H9 (cell line): ENCODE measurements around the gene VASN. TPM values are rescaled to one million over a fixed set of nuclear protein-coding genes. Genes with fewer than 3 reads are reported as not detected.

Experiments used
- DNase-seq: peaks from one replicate; pipeline ENCODE4 v3.0.0-alpha.2; 2017
- H2AFZ ChIP-seq: one replicate; pipeline ENCODE4 v1.6.1; 2013; ENCODE audit warnings: mild to moderate bottlenecking, low read length, control low read depth, moderate library complexity
- H2AK5ac ChIP-seq: 2 replicates; pipeline ENCODE4 v1.6.1; 2013; ENCODE audit warnings: low read length, control low read depth, mixed read lengths; ENCODE audit not compliant: insufficient read length
- H2BK120ac ChIP-seq: one replicate; pipeline ENCODE4 v1.6.1; 2013; ENCODE audit warnings: low read depth, mild to moderate bottlenecking, low read length, control low read depth, inconsistent platforms; ENCODE audit not compliant: poor library complexity, severe bottlenecking
- H2BK12ac ChIP-seq: 2 replicates; pipeline ENCODE4 v1.6.1; 2013; ENCODE audit warnings: low read length, control low read depth, mixed read lengths, low read depth; ENCODE audit not compliant: insufficient read length
- H2BK15ac ChIP-seq: 2 replicates; pipeline ENCODE4 v1.6.1; 2013; ENCODE audit warnings: low read depth, low read length, control low read depth
- H2BK20ac ChIP-seq: one replicate; pipeline ENCODE4 v1.6.1; 2013; ENCODE audit warnings: low read depth, mild to moderate bottlenecking, low read length, control low read depth, inconsistent platforms; ENCODE audit not compliant: poor library complexity, severe bottlenecking
- H2BK5ac ChIP-seq: 2 replicates; pipeline ENCODE4 v1.6.1; 2013; ENCODE audit warnings: low read length, control low read depth, mixed read lengths; ENCODE audit not compliant: insufficient read length
- H3K14ac ChIP-seq: 2 replicates; pipeline ENCODE4 v1.6.1; 2013; ENCODE audit warnings: low read length, control low read depth; ENCODE audit not compliant: insufficient read depth
- H3K18ac ChIP-seq: 2 replicates; pipeline ENCODE4 v1.6.1; 2013; ENCODE audit warnings: low read depth, mild to moderate bottlenecking, mixed read lengths, low read length, control low read depth; ENCODE audit not compliant: insufficient read length
- H3K23ac ChIP-seq: 2 replicates; pipeline ENCODE4 v1.6.1; 2013; ENCODE audit warnings: low read length, control low read depth, mixed read lengths, low read depth; ENCODE audit not compliant: insufficient read length
- H3K23me2 ChIP-seq: 2 replicates; pipeline ENCODE4 v1.6.1; 2013; ENCODE audit warnings: low read depth, mild to moderate bottlenecking, mixed read lengths, low read length, control low read depth; ENCODE audit not compliant: insufficient read length, poor library complexity, severe bottlenecking
- H3K27ac ChIP-seq: 2 replicates; pipeline ENCODE4 v1.5.1; 2013; ENCODE audit warnings: low read length, control low read depth, mixed read lengths, low read depth; ENCODE audit not compliant: insufficient read length
- H3K27me3 ChIP-seq: 2 replicates; pipeline ENCODE4 v1.6.1; 2013; ENCODE audit warnings: low read length, control low read depth, inconsistent platforms; ENCODE audit not compliant: insufficient read depth
- H3K4ac ChIP-seq: 2 replicates; pipeline ENCODE4 v1.6.1; 2013; ENCODE audit warnings: low read depth, mild to moderate bottlenecking, control low read depth, inconsistent platforms, low read length, moderate library complexity
- H3K4me1 ChIP-seq: 2 replicates; pipeline ENCODE4 v1.6.1; 2013; ENCODE audit warnings: low read length, control low read depth, inconsistent platforms; ENCODE audit not compliant: insufficient read depth
- H3K4me2 ChIP-seq: 2 replicates; pipeline ENCODE4 v1.6.1; 2013; ENCODE audit warnings: low read length, control low read depth, mixed read lengths; ENCODE audit not compliant: insufficient read length, insufficient read depth
- H3K56ac ChIP-seq: 2 replicates; pipeline ENCODE4 v1.6.1; 2013; ENCODE audit warnings: low read depth, mild to moderate bottlenecking, mixed read lengths, low read length, control low read depth; ENCODE audit not compliant: insufficient read length
- H3K79me1 ChIP-seq: 2 replicates; pipeline ENCODE4 v1.6.1; 2013; ENCODE audit warnings: low read depth, mild to moderate bottlenecking, moderate library complexity, low read length, control low read depth, inconsistent platforms; ENCODE audit not compliant: insufficient read depth, poor library complexity, severe bottlenecking
- H3K79me2 ChIP-seq: 2 replicates; pipeline ENCODE4 v1.6.1; 2013; ENCODE audit warnings: low read length, control low read depth, inconsistent platforms; ENCODE audit not compliant: insufficient read depth
- H3K9ac ChIP-seq: 2 replicates; pipeline ENCODE4 v1.6.1; 2013; ENCODE audit warnings: low read length, control low read depth, mixed read lengths; ENCODE audit not compliant: insufficient read length; ENCODE audit errors: extremely low read depth
- H3K9me3 ChIP-seq: one replicate; pipeline ENCODE4 v1.6.1; 2013; ENCODE audit warnings: low read depth, low read length, inconsistent platforms; ENCODE audit not compliant: control insufficient read depth
- H3T11ph ChIP-seq: one replicate; pipeline ENCODE4 v1.6.1; 2013; ENCODE audit warnings: mild to moderate bottlenecking, low read length, control low read depth, inconsistent platforms
- H4K20me1 ChIP-seq: one replicate; pipeline ENCODE4 v1.6.1; 2013; ENCODE audit not compliant: control insufficient read depth, insufficient read length, insufficient read depth
- H4K5ac ChIP-seq: 2 replicates; pipeline ENCODE4 v1.6.1; 2013; ENCODE audit warnings: low read depth, mild to moderate bottlenecking, mixed read lengths, low read length, control low read depth; ENCODE audit not compliant: insufficient read length
- H4K8ac ChIP-seq: replicated peaks from 2 replicates; pipeline ENCODE4 v1.6.1; 2013; ENCODE audit warnings: low read length, control low read depth, mixed read lengths, low read depth; ENCODE audit not compliant: insufficient read length
- H4K91ac ChIP-seq: 2 replicates; pipeline ENCODE4 v1.6.1; 2013; ENCODE audit warnings: low read depth, mild to moderate bottlenecking, moderate library complexity, mixed read lengths, low read length, control low read depth; ENCODE audit not compliant: insufficient read length
- H3K27ac Mint-ChIP-seq, 3 experiments: 2 replicates in 2 of 3; 3 replicates in 1 of 3; pipeline ENCODE4 v1.8.0; 2020 to 2021; ENCODE audit warnings: mixed read lengths in 3 of 3, mild to moderate bottlenecking in 1 of 3, moderate library complexity in 1 of 3
- H3K27me3 Mint-ChIP-seq: 2 replicates; pipeline ENCODE4 v1.8.0; 2021; ENCODE audit warnings: low read depth, mild to moderate bottlenecking, moderate library complexity, mixed read lengths
- H3K36me3 Mint-ChIP-seq, 3 experiments: 2 replicates in 2 of 3; 3 replicates in 1 of 3; pipeline ENCODE4 v1.8.0; 2020 to 2021; ENCODE audit warnings: low read depth in 3 of 3, mixed read lengths in 3 of 3; ENCODE audit not compliant: insufficient read depth in 1 of 3
- H3K4me1 Mint-ChIP-seq, 2 experiments: 2 replicates each; pipeline ENCODE4 v1.8.0; 2020; ENCODE audit warnings: mixed read lengths in 2 of 2
- H3K4me3 Mint-ChIP-seq, 2 experiments: 2 replicates in 1 of 2; 3 replicates in 1 of 2; pipeline ENCODE4 v1.8.0; 2020 to 2021; ENCODE audit warnings: mild to moderate bottlenecking in 2 of 2, mixed read lengths in 2 of 2, moderate library complexity in 1 of 2
- H3K9me3 Mint-ChIP-seq, 2 experiments: 2 replicates in 1 of 2; 3 replicates in 1 of 2; pipeline ENCODE4 v1.8.0; 2020; ENCODE audit warnings: mild to moderate bottlenecking in 2 of 2, mixed read lengths in 2 of 2, moderate library complexity in 1 of 2
- WGBS: extraction: QIAGEN DNeasy Blood & Tissue Kit; methylation state at CpG from one replicate; pipeline ENCODE4 v1.1.7; 2013; ENCODE audit warnings: missing lambda C conversion rate, low lambda C conversion rate, mixed read lengths; ENCODE audit not compliant: insufficient read length; ENCODE audit errors: extremely low coverage; 5-methylcytosine and 5-hydroxymethylcytosine counted together
- total RNA-seq: library from RNA; stranded (reverse); gene quantifications from 2 replicates; pipeline ENCODE4 v1.2.1, GENCODE V29; 2021
- TF ChIP-seq, protein P1 (sequence below): fragments of 200-600 bp; sonication (generic); conservative IDR thresholded peaks from 3 replicates; pipeline ENCODE4 v1.8.0; 2021; ENCODE audit warnings: antibody characterized with exemption, mild to moderate bottlenecking

Gene VASN
- total RNA-seq, 1 experiment from 2014 or later: 11.0 TPM

- H2BK12ac ChIP-seq: peak overlapping the region; percentile 59
- DNase-seq: peak; percentile 94
- no peak overlapping the region for H2AFZ ChIP-seq
- peak overlapping the region; percentile 93 for H2BK120ac ChIP-seq
- peak overlapping the region; percentile 11 for H3K4me2 ChIP-seq
- Mint-ChIP-seq H3K9me3 (no peaks in the 10 kb centered on the region), H3K27ac (peak overlapping the region; percentile 97 to 99 (median 98)), H3K36me3 (peaks cover 4 to 6% (median 5%) of the 10 kb centered on the region in 3 experiments; a peak in 3 of 7 replicates), H3K4me3 (peak overlapping the region; percentile 32 to 56), H3K4me1 (peaks cover 41 to 50% of the 10 kb centered on the region in 2 experiments), H3K27me3 (no peaks in the 10 kb centered on the region)
- no peaks in the 10 kb centered on the region for H3K79me2 ChIP-seq
- no peaks in the 10 kb centered on the region for H3K27me3 ChIP-seq
- H4K91ac ChIP-seq: peak overlapping the region; percentile 88
- peak overlapping the region; percentile 86 for H4K8ac ChIP-seq
- H3T11ph ChIP-seq: no peak overlapping the region
- H3K14ac ChIP-seq: peak overlapping the region; percentile 78
- H3K23ac ChIP-seq: no peak overlapping the region
- no CpG with 5 or more reads among the region's 27 CpGs for WGBS
- peak overlapping the region; percentile 78 for H2BK20ac ChIP-seq
- peaks cover 5% of the 10 kb centered on the region; the same call in 1 of the 2 replicates for H3K4me1 ChIP-seq
- H2BK5ac ChIP-seq: peak overlapping the region; percentile 80
- H3K56ac ChIP-seq: peak overlapping the region; percentile 74
- H3K4ac ChIP-seq: peak overlapping the region; percentile 39
- no peaks in the 10 kb centered on the region for H3K23me2 ChIP-seq
- no peaks in the 10 kb centered on the region for H3K9me3 ChIP-seq
- H3K9ac ChIP-seq: no peak overlapping the region
- peak overlapping the region; percentile 89 for H3K18ac ChIP-seq
- TF ChIP-seq, protein P1, sequence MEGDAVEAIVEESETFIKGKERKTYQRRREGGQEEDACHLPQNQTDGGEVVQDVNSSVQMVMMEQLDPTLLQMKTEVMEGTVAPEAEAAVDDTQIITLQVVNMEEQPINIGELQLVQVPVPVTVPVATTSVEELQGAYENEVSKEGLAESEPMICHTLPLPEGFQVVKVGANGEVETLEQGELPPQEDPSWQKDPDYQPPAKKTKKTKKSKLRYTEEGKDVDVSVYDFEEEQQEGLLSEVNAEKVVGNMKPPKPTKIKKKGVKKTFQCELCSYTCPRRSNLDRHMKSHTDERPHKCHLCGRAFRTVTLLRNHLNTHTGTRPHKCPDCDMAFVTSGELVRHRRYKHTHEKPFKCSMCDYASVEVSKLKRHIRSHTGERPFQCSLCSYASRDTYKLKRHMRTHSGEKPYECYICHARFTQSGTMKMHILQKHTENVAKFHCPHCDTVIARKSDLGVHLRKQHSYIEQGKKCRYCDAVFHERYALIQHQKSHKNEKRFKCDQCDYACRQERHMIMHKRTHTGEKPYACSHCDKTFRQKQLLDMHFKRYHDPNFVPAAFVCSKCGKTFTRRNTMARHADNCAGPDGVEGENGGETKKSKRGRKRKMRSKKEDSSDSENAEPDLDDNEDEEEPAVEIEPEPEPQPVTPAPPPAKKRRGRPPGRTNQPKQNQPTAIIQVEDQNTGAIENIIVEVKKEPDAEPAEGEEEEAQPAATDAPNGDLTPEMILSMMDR: no peak
- no peaks in the 10 kb centered on the region for H4K20me1 ChIP-seq
- H3K79me1 ChIP-seq: no peaks in the 10 kb centered on the region
- H2AK5ac ChIP-seq: peak overlapping the region; percentile 76
- peak overlapping the region; percentile 83 for H3K27ac ChIP-seq
- no peak overlapping the region for H2BK15ac ChIP-seq
- peak overlapping the region; percentile 83 for H4K5ac ChIP-seq
Measured at GRCh38 chr16:4392382-4393239, 21.0 kb downstream of the VASN start.
